Fibroblast of skin of left quadriceps (primary cell): Measurements from ENCODE around the gene CWC22.
"Not testable (repeated sequence)": the region's sequence is repeated elsewhere in the genome, so short reads cannot be mapped to it uniquely, and the experiment has no call there.

Experiments used
- DNase-seq, 2 experiments: peaks; one replicate each; pipeline ENCODE4 v3.0.0-alpha.2; 2013; ENCODE audit warnings: low read depth in 2 of 2

Gene CWC22

GRCh38 chr2:180003559-180003958, 3.5 kb downstream of the CWC22 start:
- DNase-seq: no peak

- DNase-seq: no peak
Observed at GRCh38 chr2:180003073-180003472, 4.0 kb downstream of the CWC22 start.

DNA sequence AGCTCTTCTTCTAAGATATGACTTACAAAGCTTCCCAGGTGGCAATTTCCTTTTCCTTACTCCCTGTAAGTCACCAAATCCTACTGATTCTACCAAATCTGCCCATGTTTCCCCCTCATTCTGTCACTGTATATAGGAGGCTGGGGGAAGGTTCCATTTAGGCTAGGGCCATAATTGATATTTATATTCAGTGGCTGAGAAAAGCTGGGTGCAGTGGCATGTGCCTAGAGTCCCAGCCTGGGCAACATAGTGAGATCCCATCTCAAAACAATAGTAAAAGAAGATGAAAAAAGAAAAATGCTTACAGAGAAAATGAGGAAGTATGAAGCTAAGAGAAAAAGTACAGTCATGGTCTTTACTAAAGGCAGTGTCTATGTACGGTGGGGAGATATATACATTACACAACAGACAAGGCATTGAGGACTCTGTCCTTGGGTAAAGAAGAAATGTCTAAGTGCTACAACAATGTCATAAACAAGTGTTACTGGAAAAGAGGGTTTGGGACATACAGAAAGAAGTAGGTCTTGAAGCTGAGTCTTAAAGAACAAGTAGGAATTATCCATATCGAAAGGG, 4.8 kb downstream of the CWC22 start:
- DNase-seq: no peak

DNA sequence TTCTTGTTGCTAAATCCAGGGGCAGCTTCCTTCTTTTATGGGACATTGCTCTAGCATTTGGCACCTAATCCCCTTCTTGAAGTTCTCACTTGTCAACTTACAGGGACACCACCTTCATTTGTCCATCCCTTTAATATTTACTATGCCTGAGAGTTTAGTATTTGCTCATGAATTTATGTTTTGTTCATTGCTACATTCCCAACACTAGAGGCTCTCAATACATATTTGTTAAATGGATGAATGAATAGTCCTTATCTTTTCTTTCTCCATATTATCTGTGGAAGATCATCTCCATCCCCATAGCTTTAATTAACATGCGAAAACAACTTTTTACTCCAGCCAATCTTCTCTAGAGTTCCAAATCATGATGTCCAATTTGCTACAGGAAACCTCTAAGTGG, 5.4 kb downstream of the CWC22 start:
- no peak for DNase-seq

DNA sequence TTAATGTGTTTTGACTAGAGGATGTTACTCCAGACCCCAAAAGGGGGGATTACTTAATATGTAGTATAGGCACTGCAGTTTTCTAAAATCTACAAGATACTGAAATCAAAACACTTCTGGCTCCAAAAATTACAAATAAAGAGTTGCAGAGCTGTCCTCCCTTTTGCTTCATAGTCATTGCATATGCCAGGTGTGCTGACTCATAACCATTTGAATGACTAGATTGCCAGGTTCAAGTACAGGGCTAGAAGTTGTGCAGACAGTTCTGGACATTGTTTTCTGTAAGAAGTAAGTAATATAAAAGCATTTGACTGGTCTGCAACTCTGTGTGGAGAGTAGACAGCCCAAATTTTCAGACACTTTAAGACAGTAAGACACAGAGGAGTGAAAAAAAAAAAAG, 6.7 kb downstream of the CWC22 start:
- no peak for DNase-seq

DNA sequence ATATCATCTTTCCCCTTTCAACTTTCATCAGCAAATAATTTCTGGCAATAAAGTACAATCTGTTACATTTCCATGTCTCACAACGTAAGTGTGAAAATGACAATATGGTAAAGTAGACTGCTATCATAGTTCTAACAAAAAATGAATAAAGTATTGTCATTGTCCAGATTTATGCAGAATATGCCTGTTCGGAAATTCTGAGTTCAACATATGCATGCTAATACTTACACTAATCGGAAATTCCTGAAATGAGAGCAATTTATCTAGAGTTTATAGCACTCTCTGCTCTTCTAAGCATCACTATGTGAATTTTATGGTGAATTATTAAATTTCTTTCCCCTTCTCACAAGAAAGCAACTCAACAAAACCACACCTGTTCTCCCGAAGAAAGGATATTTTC, 8.1 kb downstream of the CWC22 start:
- DNase-seq: no peak

DNA sequence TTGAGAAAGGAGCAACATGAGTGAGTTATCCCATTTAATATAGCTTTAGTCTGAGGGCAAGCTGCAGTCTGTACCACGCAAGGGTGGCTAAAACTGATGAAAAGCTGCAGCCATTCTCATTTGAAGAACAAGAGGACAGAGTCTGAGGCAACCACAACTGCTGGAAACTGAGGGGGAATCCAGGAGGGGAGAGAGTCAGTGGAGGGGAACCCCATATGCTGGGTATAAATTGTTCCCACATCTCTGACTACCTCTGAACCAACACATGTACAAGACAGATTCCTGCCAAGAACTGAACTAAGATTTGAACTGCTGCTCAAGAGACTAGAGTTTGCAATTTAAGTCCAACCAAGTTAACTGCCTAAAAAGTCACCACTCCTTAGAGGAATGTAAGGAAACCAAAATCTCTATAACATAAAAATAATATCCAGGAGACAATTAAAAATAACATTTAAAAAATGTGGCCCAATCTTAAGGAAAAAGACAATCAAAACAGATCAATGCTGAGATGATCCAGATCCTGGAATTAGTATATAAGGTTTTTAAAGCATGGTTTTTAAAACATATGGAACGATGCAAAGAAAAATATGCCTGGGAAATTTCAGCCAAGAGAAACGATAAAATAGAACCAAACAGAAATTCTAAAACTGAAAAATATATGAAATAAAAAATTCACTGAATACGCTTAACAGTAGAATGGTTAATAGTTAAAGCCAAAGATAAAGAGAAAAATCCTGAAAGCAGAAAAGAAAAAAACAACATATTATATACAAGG, 11.2 kb downstream of the CWC22 start:
- DNase-seq: no peak

DNA sequence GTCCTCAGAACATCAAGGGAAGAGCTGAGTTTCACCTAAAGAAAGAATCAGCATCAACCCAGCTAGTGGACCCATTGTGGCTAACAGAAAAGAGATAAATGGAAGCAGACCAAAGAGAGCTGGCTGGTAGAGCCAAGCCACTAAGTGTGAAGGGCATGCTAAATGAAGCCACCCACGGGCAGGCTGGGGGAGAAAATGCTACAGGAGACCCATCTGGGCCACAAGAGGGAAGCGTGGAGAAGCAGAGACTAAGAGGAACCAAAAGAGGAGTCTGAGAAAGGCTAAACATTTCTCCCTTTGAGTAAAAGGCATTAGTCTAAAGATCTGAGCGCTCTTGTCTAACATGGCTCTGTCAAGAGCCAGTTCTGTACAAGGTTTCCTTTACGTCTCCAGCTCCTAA, 15.8 kb downstream of the CWC22 start:
- DNase-seq: no peak

GRCh38 chr2:179990676-179991317, 16.3 kb downstream of the CWC22 start:
- DNase-seq: no peak

- no peak for DNase-seq
Observed at GRCh38 chr2:179987916-179988315, 19.2 kb downstream of the CWC22 start.

DNA sequence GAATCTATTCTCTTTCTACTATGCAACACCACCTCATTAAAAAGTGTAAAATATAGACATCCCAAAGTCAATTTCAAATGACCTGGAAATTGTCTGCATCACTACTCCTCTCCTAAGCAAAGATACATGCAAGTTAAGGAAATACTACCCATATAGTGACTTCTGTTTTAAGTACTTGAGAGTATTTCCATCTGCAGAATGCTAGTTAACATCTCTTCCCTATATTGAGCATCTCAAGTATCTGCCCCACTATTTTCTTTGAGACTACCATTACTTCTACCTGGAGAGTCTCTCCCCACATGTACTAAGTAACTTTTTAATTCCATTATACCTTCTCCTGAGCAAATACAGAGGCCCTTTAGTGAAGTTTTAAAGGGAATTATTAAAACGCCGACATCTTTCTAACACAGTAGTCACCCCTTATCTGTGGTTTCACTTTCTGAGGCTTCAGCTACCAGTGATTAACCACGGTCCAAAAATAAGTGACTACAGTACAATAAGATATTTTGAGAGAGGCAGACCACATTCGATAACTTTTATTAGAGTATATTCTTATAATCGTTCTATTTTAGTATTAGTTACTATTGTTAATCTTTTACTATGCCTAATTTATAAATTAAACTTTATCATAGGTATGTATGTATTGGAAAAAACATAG, 21.8 kb downstream of the CWC22 start:
- DNase-seq: no peak

DNA sequence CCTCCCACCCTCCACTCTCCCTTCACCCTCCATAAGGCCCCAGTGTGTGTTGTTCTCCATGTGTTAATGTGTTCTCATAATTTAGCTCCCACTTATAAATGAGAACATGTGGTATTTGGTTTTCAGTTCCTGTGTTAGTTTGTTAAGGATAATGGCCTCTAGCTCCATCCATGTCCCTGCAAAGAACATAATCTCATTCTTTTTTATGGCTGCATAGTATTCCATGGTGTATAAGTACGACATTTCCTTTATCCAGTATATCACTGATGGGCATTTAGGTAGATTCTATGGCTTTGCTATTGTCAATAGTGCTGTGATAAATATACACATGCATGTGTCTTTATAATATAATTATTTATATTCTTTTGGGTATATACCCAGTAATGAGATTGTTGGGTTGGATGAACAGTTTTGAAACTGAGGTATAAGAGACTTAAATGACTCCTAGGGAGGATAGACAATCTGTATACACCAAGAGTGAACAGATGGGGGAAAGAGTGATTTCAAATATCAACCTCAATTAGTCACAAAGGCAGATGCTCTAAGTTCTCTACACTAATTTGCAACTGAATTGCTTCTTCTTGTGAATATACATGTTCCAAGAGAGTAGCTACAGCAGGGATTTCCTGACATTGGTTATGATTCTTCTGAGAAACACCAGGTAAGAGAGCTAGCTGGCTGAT, 23.7 kb downstream of the CWC22 start:
- DNase-seq: no peak

DNA sequence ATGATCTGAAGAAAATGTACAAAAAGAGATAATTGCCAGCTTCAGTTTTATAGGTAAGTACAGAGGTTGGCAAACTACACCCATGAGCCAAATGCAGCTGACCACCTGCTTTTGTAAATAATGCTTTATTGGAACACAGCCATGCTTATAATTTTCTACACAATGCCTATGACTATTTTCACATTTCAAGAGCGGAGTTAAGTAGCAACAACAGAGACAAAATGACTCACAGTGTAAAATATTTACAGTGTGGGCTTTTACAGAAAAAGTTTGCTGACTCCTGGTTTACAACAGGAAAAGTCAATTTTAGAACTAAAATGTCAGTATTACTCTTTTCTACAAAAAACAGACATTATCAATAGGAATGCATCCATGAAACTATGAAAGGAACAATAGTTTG, 26.0 kb downstream of the CWC22 start:
- no peak for DNase-seq

DNA sequence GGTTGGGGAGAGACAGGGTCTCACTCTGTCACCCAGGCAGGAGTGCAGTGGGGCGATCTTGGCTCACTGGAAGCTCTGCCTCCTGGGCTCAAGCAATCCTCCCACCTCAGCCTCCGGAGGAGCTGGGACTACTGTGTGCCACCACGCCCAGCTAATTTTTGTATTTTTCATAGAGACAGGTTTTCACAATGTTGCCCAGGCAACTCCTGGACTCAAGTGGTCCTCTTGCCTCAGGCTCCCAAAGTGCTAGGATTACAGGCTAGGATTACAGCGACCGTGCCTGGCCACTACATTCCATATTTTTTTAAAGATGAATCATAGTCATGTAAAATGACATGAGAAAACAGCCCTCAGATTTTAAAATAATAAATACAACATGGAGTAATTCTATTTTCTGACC, 32.3 kb downstream of the CWC22 start:
- DNase-seq: no peak

- no peak for DNase-seq
Observed at GRCh38 chr2:179966778-179967394, 40.2 kb downstream of the CWC22 start.

DNA sequence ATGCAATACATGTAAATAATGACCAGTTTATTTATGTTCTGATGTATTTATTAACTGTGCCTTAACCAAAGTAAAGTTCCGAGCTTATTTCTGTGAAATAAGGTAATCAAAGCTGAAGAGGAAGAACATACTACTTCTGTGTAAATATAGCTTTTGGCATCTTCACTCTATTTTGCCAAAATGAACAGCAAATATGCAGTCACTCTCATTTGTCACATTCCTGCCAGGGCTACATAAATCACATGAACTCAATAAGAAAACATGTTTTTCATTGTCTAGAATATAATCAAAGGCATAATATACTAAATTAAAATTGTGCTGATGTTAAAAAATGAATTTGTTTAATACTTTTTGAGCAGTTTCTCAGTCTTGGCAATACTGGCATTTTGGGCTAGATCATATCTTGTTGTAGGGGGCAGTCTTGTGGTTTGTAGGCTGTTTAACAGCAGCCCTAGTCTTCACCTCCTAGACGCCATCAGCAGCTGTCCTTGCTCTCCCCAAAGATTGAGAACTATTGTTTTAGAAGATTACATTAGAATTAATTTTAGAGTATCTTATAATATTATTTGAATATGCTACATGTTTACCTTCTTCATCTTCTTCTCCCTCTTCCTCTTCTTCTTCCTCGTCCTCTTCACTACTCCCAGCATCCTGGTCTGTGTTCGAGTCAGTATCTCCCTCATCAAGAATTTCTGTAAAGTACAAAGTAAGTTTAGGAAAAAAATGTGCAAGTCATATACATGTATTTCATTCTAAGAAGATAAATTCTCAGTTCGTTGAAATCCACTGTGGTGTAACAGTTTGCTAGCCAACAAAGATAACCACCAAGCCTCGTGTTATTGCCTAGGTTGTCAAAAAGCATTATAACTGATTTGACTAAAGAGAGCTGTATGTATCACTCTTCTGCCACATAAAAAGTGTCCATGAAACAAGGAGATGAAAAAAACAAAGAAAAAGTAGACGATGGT, 41.5 kb downstream of the CWC22 start:
- DNase-seq: no peak

DNA sequence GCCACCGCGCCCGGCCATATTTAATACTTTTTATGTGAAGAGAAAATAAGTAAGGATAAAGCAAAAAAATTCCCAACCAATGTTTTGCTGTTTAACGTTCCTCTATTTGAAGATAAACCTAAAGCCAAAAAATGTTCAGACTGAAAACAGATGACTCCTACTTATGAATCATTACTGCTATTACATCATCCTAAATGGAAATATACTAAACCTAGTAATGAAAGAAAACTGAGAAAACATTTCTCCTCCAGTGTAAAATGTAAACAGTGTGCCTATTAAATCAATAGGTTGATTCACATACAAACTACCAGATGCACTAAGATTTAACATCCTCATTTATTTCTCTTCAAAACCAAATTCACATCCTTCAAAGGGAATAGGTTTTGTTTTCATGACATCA, 43.5 kb downstream of the CWC22 start:
- DNase-seq: peak; percentile 32 to 42

- not testable (repeated sequence) for DNase-seq
Observed at GRCh38 chr2:179958251-179958650, 48.8 kb downstream of the CWC22 start.

GRCh38 chr2:179954026-179954425, 53.1 kb downstream of the CWC22 start:
- DNase-seq: no peak

DNA sequence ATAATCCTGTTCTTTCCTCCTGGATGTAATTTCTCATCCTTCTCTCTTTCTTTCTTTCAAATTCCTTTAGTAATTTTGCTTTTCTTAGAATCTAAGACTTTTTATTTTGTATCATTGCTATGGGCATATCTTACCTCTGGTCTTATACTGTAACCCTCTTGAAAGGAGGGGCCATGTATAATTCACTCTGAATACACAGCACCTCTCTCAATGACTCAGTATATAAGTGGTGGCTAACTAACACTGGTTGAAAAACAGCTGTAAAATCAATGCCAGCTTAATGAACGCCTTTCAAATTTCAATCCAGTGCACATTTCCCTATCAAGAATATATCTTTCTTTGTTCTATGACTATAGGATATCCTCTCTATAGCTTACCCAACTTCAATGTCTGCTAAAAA, 53.7 kb downstream of the CWC22 start:
- no peak for DNase-seq

DNA sequence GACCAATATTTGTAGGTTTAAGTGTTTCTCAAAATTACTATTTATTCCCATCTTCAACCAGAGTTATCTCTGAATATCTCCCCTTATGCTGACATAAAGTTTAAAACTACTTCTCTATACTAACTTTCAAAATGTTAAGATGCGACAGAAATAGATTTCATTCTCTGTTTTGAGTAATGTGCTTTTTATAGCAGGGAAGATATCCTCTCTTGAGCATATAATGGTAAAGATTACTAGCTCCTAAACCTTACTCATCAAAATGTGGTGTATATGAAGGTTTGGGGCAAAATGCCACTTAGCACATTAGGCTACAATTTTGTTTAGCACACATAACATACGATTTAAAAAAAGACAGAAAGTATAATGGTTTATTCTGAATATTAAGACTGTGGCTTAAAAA, 54.4 kb downstream of the CWC22 start:
- DNase-seq: no peak
